ENCODE measurements around the gene CSRNP3.

The CSRNP3 gene

GRCh38 chr2:165630236-165630635 lies 160.7 kb downstream of the CSRNP3 start:
- Mint-ChIP-seq H3K4me1 (peaks cover 57% of the 10 kb centered on the region), H3K27me3 (ENCODE audit: low read depth, poor library complexity) (no peaks in the 10 kb centered on the region), H3K27ac (peak overlapping the region; percentile 97), H3K4me3 (peak overlapping the region; percentile 14), H3K9me3 (no peaks in the 10 kb centered on the region), H3K36me3 (ENCODE audit: low read depth) (peaks cover 13% of the 10 kb centered on the region)
- no peak for DNase-seq
- no peak for TF ChIP-seq CTCF (IDR thresholded peaks at IDR 0.05)

GRCh38 chr2:165631089-165631488 lies 161.6 kb downstream of the CSRNP3 start:
- peak overlapping the region; percentile 94 for H3K27ac Mint-ChIP-seq
- no peaks in the 10 kb centered on the region for H3K27me3 Mint-ChIP-seq (ENCODE audit: low read depth, poor library complexity)
- DNase-seq, result no peak
- peaks cover 64% of the 10 kb centered on the region for H3K4me1 Mint-ChIP-seq
- peaks cover 13% of the 10 kb centered on the region for H3K36me3 Mint-ChIP-seq (ENCODE audit: low read depth)
- H3K9me3 Mint-ChIP-seq, result no peaks in the 10 kb centered on the region
- no peak for TF ChIP-seq CTCF (IDR thresholded peaks at IDR 0.05)
- no peak overlapping the region for H3K4me3 Mint-ChIP-seq

GRCh38 chr2:165632594-165632993 lies 163.1 kb downstream of the CSRNP3 start:
- no peak overlapping the region for H3K4me3 Mint-ChIP-seq
- H3K9me3 Mint-ChIP-seq, result no peaks in the 10 kb centered on the region
- H3K27me3 Mint-ChIP-seq (ENCODE audit: low read depth, poor library complexity), result no peaks in the 10 kb centered on the region
- peaks cover 13% of the 10 kb centered on the region for H3K36me3 Mint-ChIP-seq (ENCODE audit: low read depth)
- TF ChIP-seq CTCF (IDR thresholded peaks at IDR 0.05), result no peak
- H3K4me1 Mint-ChIP-seq, result peaks cover 69% of the 10 kb centered on the region
- peak overlapping the region; percentile 87 for H3K27ac Mint-ChIP-seq
- no peak for DNase-seq

- H3K36me3 Mint-ChIP-seq (ENCODE audit: low read depth), result peaks cover 13% of the 10 kb centered on the region
- H3K27ac Mint-ChIP-seq, result peak overlapping the region; percentile 93
- H3K27me3 Mint-ChIP-seq (ENCODE audit: low read depth, poor library complexity), result no peaks in the 10 kb centered on the region
- H3K4me1 Mint-ChIP-seq, result peaks cover 69% of the 10 kb centered on the region
- TF ChIP-seq CTCF (IDR thresholded peaks at IDR 0.05), result no peak
- no peak for DNase-seq
- no peaks in the 10 kb centered on the region for H3K9me3 Mint-ChIP-seq
- H3K4me3 Mint-ChIP-seq, result no peak overlapping the region
These were observed 163.9 kb downstream of the CSRNP3 start for GRCh38 chr2:165633431-165633830.

- Mint-ChIP-seq H3K4me3 (no peak overlapping the region), H3K36me3 (ENCODE audit: low read depth) (peaks cover 9% of the 10 kb centered on the region), H3K4me1 (peaks cover 67% of the 10 kb centered on the region), H3K27ac (peak overlapping the region; percentile 93), H3K27me3 (ENCODE audit: low read depth, poor library complexity) (no peaks in the 10 kb centered on the region), H3K9me3 (no peaks in the 10 kb centered on the region)
- DNase-seq, result no peak
- no peak for TF ChIP-seq CTCF (IDR thresholded peaks at IDR 0.05)
These were observed 164.8 kb downstream of the CSRNP3 start for GRCh38 chr2:165634282-165634681.

- peak overlapping the region; percentile 95 for H3K27ac Mint-ChIP-seq
- no peak for TF ChIP-seq CTCF (IDR thresholded peaks at IDR 0.05)
- H3K27me3 Mint-ChIP-seq (ENCODE audit: low read depth, poor library complexity), result no peaks in the 10 kb centered on the region
- no peaks in the 10 kb centered on the region for H3K9me3 Mint-ChIP-seq
- H3K4me1 Mint-ChIP-seq, result peaks cover 66% of the 10 kb centered on the region
- peak; percentile 44 for DNase-seq
- H3K36me3 Mint-ChIP-seq (ENCODE audit: low read depth), result peaks cover 8% of the 10 kb centered on the region
- peak overlapping the region; percentile 58 for H3K4me3 Mint-ChIP-seq
These were observed 165.4 kb downstream of the CSRNP3 start for GRCh38 chr2:165634855-165635254.

Data from nephron progenitor cell (in vitro differentiated cells).